Cardiac muscle cell (in vitro differentiated cells and primary cell): ENCODE results near the gene ZNF776. TPM values are rescaled to one million over a fixed set of nuclear protein-coding genes. Genes with fewer than 3 reads are reported as not detected.

Source experiments
- DNase-seq, 2 donors: peaks; one replicate each; pipeline versions ENCODE4 v3.0.0 to v3.0.0-alpha.2; 2010 to 2017; ENCODE audit warnings: low read depth in 1 of 2, low spot score in 1 of 2
- H3K27ac ChIP-seq: fragments of 200-600 bp; sonication (generic); 2 replicates; pipeline ENCODE4 v1.5.1; 2016
- H3K27me3 ChIP-seq: fragments of 200-600 bp; sonication (generic); 2 replicates; pipeline ENCODE4 v1.6.0; 2016; ENCODE audit warnings: control low read depth
- H3K36me3 ChIP-seq: fragments of 200-600 bp; sonication (generic); 2 replicates; pipeline ENCODE4 v1.5.1; 2016; ENCODE audit warnings: control low read depth
- H3K4me1 ChIP-seq: fragments of 200-600 bp; sonication (generic); 2 replicates; pipeline ENCODE4 v1.8.1; 2017; ENCODE audit warnings: low read depth, mild to moderate bottlenecking, mixed run types
- H3K4me3 ChIP-seq: fragments of 200-600 bp; sonication (generic); 2 replicates; pipeline ENCODE4 v1.5.1; 2016; ENCODE audit warnings: mild to moderate bottlenecking
- H3K9me3 ChIP-seq: fragments of 200-600 bp; sonication (generic); 2 replicates; pipeline ENCODE4 v1.5.1; 2017; ENCODE audit warnings: low read depth, mild to moderate bottlenecking, control low read depth
- polyA plus RNA-seq: library from polyadenylated mRNA; unstranded; fragments of >200 nt; fragmentation: Nextera tagmentation; extraction: Ambion mirVana; gene quantifications from 2 replicates; pipeline ENCODE4 v1.2.1, GENCODE V29; 2016
- total RNA-seq: library from RNA; depleted of rRNA; stranded (reverse); fragments of >200 nt; gene quantifications from 2 replicates; pipeline ENCODE4 v1.2.3, GENCODE V29; 2016
- TF ChIP-seq, protein P1 (sequence below): IDR thresholded peaks from 2 replicates; pipeline ENCODE4 v1.5.1; 2012; ENCODE audit warnings: low read depth, mild to moderate bottlenecking, low read length

The ZNF776 gene
- total RNA-seq: 16.9 and 20.0 TPM in 2 replicates
- 20.7 and 26.6 TPM in 2 replicates for polyA plus RNA-seq

- Histone ChIP-seq H3K9me3 (no peaks in the 10 kb centered on the region), H3K27ac (peak within 1 kb of the TSS; percentile 94), H3K4me1 (peaks cover 7% of the 10 kb centered on the region), H3K4me3 (peak within 1 kb of the TSS; percentile 98), H3K27me3 (no peaks in the 10 kb centered on the region), H3K36me3 (peaks cover 9% of the 10 kb centered on the region)
- DNase-seq: peak; percentile 93 to 94
- TF ChIP-seq, protein P1, sequence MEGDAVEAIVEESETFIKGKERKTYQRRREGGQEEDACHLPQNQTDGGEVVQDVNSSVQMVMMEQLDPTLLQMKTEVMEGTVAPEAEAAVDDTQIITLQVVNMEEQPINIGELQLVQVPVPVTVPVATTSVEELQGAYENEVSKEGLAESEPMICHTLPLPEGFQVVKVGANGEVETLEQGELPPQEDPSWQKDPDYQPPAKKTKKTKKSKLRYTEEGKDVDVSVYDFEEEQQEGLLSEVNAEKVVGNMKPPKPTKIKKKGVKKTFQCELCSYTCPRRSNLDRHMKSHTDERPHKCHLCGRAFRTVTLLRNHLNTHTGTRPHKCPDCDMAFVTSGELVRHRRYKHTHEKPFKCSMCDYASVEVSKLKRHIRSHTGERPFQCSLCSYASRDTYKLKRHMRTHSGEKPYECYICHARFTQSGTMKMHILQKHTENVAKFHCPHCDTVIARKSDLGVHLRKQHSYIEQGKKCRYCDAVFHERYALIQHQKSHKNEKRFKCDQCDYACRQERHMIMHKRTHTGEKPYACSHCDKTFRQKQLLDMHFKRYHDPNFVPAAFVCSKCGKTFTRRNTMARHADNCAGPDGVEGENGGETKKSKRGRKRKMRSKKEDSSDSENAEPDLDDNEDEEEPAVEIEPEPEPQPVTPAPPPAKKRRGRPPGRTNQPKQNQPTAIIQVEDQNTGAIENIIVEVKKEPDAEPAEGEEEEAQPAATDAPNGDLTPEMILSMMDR: no peak
Observed at GRCh38 chr19:57746580-57747471, at the start of gene ZNF776. ZNF776 (plus strand) TSS chr19:57746815; CDS start chr19:57747059, 244 bp downstream.

DNA sequence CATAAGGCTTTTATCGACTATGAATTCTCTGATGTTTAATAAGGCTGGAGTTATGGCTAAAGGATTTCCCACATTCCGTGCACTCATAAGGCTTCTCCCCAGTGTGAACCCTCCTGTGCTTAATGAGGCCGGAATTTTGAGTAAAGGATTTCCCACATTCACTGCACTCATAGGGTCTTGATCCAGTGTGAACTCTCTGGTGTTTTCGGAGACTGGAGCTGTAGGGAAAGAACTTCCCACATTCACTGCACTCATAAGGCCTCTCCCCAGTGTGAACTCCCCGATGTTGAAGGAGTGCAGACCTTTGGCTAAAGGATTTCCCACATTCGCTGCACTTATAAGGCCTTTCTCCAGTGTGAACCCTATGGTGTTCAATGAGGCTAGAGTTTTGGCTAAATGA is 45.0 kb upstream of the ZNF776 start:
- H3K36me3 ChIP-seq: peaks cover 61% of the 10 kb centered on the region
- H3K27me3 ChIP-seq: no peaks in the 10 kb centered on the region
- H3K9me3 ChIP-seq: no peaks in the 10 kb centered on the region
- no peak for DNase-seq
- H3K27ac ChIP-seq: no peak overlapping the region
- no peak overlapping the region for H3K4me3 ChIP-seq
- TF ChIP-seq, protein P1: no peak
- H3K4me1 ChIP-seq: peaks cover 9% of the 10 kb centered on the region

DNA sequence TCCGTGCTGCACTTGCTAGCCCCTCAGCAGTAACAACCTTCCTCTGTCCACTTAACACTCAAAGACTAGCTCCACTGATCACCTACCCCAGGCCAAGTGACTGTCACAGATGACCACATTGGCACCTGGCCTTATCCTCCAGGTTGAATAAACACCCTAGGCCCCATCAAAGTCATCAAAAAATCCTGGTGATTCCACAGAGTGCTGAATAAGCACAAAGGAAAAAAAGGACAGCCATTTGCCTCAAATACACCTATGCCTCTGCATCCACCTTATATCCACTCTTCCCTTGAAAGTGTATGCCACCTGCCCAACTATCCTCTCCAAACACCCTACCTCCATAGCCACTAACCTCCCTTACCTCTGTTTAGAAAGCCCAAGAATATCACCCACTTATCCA is 40.3 kb upstream of the ZNF776 start:
- no peak overlapping the region for H3K27ac ChIP-seq
- TF ChIP-seq, protein P1: no peak
- peaks cover 23% of the 10 kb centered on the region for H3K36me3 ChIP-seq
- peaks cover 31% of the 10 kb centered on the region for H3K4me1 ChIP-seq
- H3K9me3 ChIP-seq: no peaks in the 10 kb centered on the region
- H3K4me3 ChIP-seq: no peak overlapping the region
- no peaks in the 10 kb centered on the region for H3K27me3 ChIP-seq
- DNase-seq: no peak

DNA sequence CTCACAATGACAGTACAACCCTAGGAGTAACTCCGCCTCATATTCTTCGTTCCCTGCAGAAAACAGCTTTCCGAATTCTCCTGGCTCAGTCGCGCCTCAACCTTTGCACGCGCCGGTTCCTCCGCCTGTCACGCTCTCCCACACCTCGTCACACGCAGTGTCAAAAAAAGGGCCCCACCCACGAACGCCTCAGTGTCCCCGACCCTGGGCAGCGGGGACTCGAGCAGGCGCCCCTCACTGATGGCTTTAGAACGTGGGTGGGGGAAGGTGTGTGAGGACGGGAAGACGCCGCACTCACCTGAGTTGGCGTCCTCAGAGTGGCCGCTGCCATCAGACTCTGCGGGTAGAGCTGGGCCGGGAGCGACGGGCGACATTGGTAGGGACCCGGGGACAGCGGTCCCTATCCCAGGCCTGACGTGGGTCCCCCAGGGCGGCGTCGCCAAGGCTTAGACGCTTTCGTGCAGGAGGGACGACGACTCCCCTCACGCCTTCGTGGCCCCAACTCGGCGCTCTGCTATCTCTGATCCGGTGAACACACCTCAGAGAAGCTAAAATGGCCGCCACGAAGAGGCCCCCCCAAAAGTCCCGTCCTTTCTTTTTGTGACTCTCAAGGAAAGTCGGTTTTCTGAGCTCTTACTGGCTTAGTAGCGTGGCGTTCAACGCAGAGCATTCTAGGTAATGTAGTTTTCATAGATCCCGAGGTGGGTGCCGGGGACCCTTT is 37.8 kb upstream of the ZNF776 start, which contains the start of gene ZNF154:
Gene ZNF154, minus strand, starts transcription at position 564 of the 721 bp plus-strand sequence. Its CDS starts 233 bp downstream, at position 331.
- TF ChIP-seq, protein P1: no peak
- peak within 1 kb of the TSS; percentile 74 for H3K4me3 ChIP-seq
- DNase-seq: peak; percentile 86 to 92
- H3K27ac ChIP-seq: peak within 1 kb of the TSS; percentile 97
- H3K9me3 ChIP-seq: no peaks in the 10 kb centered on the region
- peaks cover 6% of the 10 kb centered on the region for H3K36me3 ChIP-seq
- H3K4me1 ChIP-seq: peaks cover 31% of the 10 kb centered on the region
- no peaks in the 10 kb centered on the region for H3K27me3 ChIP-seq

DNA sequence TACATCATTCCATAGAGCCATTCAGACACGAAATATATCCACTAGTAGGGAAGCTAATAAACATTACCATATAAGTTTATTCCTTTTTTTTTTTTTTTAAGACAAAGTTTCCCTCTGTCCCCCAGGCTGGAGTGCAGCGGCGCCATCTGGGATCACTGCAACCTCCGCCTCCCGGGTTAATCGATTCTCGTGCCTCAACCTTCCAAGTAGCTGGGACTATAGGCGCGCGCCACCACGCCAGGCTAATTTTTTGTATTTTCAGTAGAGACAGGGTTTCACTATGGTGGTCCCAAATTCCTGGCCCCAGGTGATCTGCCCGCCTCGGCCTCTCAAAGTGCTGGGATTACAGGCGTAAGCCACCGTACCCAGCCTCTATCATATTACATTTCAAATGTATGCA is 37.0 kb upstream of the ZNF776 start:
- no peaks in the 10 kb centered on the region for H3K9me3 ChIP-seq
- TF ChIP-seq, protein P1: no peak
- peak overlapping the region; percentile 74 for H3K4me3 ChIP-seq
- peaks cover 26% of the 10 kb centered on the region for H3K4me1 ChIP-seq
- no peaks in the 10 kb centered on the region for H3K27me3 ChIP-seq
- peak overlapping the region; percentile 97 for H3K27ac ChIP-seq
- DNase-seq: no peak
- H3K36me3 ChIP-seq: no peaks in the 10 kb centered on the region
